Suprapubic skin (tissue), 4 donors: ENCODE data around the gene PRRX1. TPM values are rescaled to one million over a fixed set of nuclear protein-coding genes. Genes with fewer than 3 reads are reported as not detected.

ENCODE experiments used
- DNase-seq, 2 donors: peaks; one replicate each; pipeline ENCODE4 v3.0.0-alpha.2; 2019; ENCODE audit warnings: low spot score in 2 of 2
- H3K27ac ChIP-seq: fragments of 200-600 bp; sonication (generic); one replicate; pipeline ENCODE4 v1.5.1; 2019
- H3K27me3 ChIP-seq: fragments of 200-600 bp; sonication (generic); one replicate; pipeline ENCODE4 v1.5.1; 2019
- H3K36me3 ChIP-seq: fragments of 200-600 bp; sonication (generic); one replicate; pipeline ENCODE4 v1.5.1; 2019
- H3K4me1 ChIP-seq: fragments of 200-600 bp; sonication (generic); one replicate; pipeline ENCODE4 v1.5.1; 2019
- H3K4me3 ChIP-seq: fragments of 200-600 bp; sonication (generic); one replicate; pipeline ENCODE4 v1.5.1; 2019; ENCODE audit warnings: mild to moderate bottlenecking
- H3K9me3 ChIP-seq: fragments of 200-600 bp; sonication (generic); one replicate; pipeline ENCODE4 v1.5.1; 2019
- EP300 ChIP-seq: sonication (generic); formaldehyde crosslinking; IDR thresholded peaks from one replicate; pipeline ENCODE4 v1.6.1; 2017; ENCODE audit warnings: antibody characterized with exemption
- POLR2A ChIP-seq, 2 donors: fragments of 450-650 bp; IDR thresholded peaks; one replicate each; pipeline ENCODE4 v1.6.1; 2017; ENCODE audit warnings: antibody characterized with exemption in 2 of 2, mild to moderate bottlenecking in 2 of 2, moderate library complexity in 2 of 2
- POLR2AphosphoS5 ChIP-seq, 3 donors: sonication (generic); formaldehyde crosslinking; IDR thresholded peaks; one replicate each; pipeline ENCODE4 v1.6.1; 2017; ENCODE audit warnings: antibody characterized with exemption in 3 of 3
- WGBS: methylation state at CpG from one replicate; pipeline ENCODE4 v1.1.5; 2018; 5-methylcytosine and 5-hydroxymethylcytosine counted together
- total RNA-seq, 4 donors: library from RNA; depleted of rRNA; stranded (reverse); fragments of >200 nt; gene quantifications; one replicate each; pipeline ENCODE4 v1.1.0, GENCODE V29; 2016
- TF ChIP-seq, protein P1 (sequence below), 2 donors: fragments of 200-600 bp in 1 of 2; fragments of 450-650 bp in 1 of 2; sonication (generic) in 1 of 2; IDR thresholded peaks; one replicate each; pipeline ENCODE4 v1.5.1; 2016 to 2019; ENCODE audit warnings: antibody characterized with exemption in 2 of 2, mild to moderate bottlenecking in 1 of 2, moderate library complexity in 1 of 2

PRRX1 gene
- total RNA-seq, 4 donors from 2014 or later: 14.7 to 32.5 (median 23.5) TPM

DNA sequence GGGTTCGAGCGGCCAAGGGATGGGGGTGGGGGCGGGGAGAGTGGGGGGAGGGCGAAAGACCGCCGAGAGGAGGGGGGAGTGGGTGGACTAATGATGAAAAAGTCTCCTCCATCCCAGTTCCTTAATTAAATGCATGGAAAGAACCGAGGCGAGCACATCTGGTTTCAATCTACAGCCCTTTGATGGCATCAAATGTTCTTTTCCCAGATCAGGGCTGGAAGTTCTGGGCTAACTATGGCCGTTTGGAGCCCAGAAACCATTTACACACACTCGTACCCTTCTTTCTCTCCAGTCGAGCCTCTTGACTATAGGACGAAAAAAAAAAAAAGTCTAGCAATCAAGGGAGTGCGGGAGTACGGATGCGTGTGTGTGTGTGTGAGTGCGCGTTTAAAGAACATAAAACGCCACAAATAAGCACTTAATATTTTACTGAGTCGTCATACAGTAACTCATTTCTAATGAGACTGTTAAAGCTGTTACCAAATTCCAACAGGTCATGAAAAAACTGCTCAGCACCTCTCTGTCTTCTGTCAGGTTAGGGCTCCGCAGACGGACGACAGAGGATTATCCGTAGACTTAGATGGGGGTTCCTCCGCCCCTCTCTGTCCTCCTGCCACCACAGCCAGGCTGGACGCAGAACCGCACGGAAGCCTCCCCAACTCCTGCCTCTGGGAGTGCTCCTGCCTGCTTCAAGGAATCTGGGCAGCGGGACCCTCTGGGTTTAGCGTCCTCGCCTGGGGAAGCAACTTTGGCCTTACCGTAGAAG lies 2.1 kb upstream of the PRRX1 start:
- H3K4me3 ChIP-seq: peak overlapping the region; percentile 59

DNA sequence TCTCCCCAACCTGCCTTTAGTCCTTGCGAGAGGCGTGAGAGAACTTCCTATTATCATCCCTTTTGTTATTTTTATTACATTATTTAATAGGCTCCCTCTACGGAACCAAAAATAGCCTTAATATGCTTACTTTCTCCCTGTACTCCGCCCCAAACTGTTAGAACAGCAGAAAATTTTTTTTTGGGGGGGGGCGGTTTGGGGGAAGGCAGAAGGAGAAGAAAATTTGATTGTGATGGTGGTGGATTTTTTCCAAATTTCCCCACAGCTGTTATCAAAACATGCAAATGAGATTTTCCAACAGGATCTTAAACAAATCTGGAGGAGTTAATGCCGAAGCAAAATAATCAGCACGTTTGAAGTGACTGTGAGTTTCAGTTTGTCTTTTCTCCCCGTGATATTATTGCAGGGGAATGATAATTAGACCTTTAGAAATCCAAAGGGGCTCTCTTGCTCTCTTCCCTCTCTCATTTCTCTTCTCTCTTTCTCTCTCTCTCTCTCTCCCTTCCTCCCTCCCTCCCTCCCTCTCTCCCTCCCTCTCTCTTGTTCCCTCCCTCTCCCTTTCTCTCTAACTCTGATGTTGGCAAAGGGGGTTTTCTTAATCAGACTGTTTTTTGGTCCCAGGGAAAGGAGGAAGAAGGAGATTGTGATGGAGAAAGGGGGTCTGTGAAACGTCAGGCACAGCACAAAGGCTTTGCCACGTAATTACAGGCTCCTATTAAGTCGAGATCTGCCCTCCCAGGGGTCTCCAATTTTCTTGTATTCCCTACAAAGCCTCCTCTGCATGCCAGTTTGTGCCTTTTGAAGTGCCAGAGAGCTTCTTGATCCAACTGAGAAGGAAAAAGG lies 1.1 kb upstream of the PRRX1 start:
- peaks cover 38% of the 10 kb centered on the region for H3K4me1 ChIP-seq
- peak overlapping the region; percentile 59 for H3K4me3 ChIP-seq
- peaks cover 66% of the 10 kb centered on the region for H3K27me3 ChIP-seq

More for the DNA sequence above, 2.1 kb upstream of the PRRX1 start:
- peaks cover 58% of the 10 kb centered on the region for H3K27me3 ChIP-seq
- peak in 1 of 2 donors; percentile 75 for DNase-seq
- H3K4me1 ChIP-seq: peaks cover 38% of the 10 kb centered on the region
- no peaks in the 10 kb centered on the region for H3K36me3 ChIP-seq
- 3% methylated on average over 31 of the region's 31 CpGs for WGBS
- H3K27ac ChIP-seq: peak overlapping the region; percentile 84
- TF ChIP-seq, protein P1, sequence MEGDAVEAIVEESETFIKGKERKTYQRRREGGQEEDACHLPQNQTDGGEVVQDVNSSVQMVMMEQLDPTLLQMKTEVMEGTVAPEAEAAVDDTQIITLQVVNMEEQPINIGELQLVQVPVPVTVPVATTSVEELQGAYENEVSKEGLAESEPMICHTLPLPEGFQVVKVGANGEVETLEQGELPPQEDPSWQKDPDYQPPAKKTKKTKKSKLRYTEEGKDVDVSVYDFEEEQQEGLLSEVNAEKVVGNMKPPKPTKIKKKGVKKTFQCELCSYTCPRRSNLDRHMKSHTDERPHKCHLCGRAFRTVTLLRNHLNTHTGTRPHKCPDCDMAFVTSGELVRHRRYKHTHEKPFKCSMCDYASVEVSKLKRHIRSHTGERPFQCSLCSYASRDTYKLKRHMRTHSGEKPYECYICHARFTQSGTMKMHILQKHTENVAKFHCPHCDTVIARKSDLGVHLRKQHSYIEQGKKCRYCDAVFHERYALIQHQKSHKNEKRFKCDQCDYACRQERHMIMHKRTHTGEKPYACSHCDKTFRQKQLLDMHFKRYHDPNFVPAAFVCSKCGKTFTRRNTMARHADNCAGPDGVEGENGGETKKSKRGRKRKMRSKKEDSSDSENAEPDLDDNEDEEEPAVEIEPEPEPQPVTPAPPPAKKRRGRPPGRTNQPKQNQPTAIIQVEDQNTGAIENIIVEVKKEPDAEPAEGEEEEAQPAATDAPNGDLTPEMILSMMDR (IDR thresholded peaks at IDR 0.05): no peak
- TF ChIP-seq POLR2AphosphoS5 (IDR thresholded peaks at IDR 0.05) (no peak), EP300 (no peak), POLR2A (IDR thresholded peaks at IDR 0.05) (no peak)
- no peaks in the 10 kb centered on the region for H3K9me3 ChIP-seq

DNA sequence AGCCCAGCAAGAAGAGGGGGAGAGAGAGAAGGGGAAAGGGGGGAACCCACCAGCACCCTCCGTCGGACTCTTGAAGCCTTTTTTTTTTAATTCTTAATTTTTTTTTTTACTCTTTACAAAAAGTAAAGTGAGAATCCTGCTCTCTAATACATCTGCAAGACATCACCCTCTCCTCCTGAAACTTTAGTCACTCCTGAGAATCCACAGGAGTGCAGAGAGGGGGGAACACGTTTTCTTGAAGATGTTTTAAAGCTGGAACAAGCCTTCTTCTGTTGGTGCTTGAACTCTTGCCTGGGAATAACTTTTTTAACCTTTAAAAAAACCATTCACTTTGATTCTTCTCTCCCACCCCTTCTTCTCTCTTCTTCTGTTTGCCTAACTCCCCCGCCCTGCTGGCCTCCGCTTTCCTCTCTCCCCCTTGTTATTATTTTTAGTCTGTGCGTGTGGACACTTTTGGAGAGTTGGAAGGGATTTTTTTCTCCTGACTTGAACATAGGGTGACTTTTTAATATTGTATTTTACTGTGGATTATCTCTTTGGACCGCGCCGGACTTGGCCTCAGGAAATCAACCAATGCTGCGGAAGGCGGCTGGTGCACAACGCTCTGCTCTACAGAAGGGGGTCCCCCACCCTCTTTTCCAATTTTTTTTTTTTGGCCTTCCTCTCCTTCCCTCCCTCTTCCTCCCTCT lies 383 bp upstream of the PRRX1 start:
- H3K27me3 ChIP-seq: peaks cover 66% of the 10 kb centered on the region
- H3K27ac ChIP-seq: peak overlapping the region; percentile 84
- H3K9me3 ChIP-seq: no peaks in the 10 kb centered on the region
- peak overlapping the region; percentile 59 for H3K4me3 ChIP-seq
- TF ChIP-seq POLR2A (IDR thresholded peaks at IDR 0.05) (no peak), EP300 (no peak), POLR2AphosphoS5 (IDR thresholded peaks at IDR 0.05) (no peak)
- TF ChIP-seq, protein P1 (IDR thresholded peaks at IDR 0.05): no peak
- H3K4me1 ChIP-seq: peaks cover 38% of the 10 kb centered on the region
- no peaks in the 10 kb centered on the region for H3K36me3 ChIP-seq
- 9% methylated on average over 12 of the region's 12 CpGs for WGBS
- no peak for DNase-seq

More for the DNA sequence above, 1.1 kb upstream of the PRRX1 start:
- no peak for TF ChIP-seq EP300
- no peak for TF ChIP-seq POLR2AphosphoS5 (IDR thresholded peaks at IDR 0.05)
- TF ChIP-seq POLR2A (IDR thresholded peaks at IDR 0.05): no peak
- TF ChIP-seq, protein P1 (IDR thresholded peaks at IDR 0.05): no peak
- Histone ChIP-seq H3K9me3 (no peaks in the 10 kb centered on the region), H3K27ac (peak overlapping the region; percentile 84), H3K36me3 (no peaks in the 10 kb centered on the region)
- 2% methylated on average over 11 of the region's 11 CpGs for WGBS
- no peak for DNase-seq

DNA sequence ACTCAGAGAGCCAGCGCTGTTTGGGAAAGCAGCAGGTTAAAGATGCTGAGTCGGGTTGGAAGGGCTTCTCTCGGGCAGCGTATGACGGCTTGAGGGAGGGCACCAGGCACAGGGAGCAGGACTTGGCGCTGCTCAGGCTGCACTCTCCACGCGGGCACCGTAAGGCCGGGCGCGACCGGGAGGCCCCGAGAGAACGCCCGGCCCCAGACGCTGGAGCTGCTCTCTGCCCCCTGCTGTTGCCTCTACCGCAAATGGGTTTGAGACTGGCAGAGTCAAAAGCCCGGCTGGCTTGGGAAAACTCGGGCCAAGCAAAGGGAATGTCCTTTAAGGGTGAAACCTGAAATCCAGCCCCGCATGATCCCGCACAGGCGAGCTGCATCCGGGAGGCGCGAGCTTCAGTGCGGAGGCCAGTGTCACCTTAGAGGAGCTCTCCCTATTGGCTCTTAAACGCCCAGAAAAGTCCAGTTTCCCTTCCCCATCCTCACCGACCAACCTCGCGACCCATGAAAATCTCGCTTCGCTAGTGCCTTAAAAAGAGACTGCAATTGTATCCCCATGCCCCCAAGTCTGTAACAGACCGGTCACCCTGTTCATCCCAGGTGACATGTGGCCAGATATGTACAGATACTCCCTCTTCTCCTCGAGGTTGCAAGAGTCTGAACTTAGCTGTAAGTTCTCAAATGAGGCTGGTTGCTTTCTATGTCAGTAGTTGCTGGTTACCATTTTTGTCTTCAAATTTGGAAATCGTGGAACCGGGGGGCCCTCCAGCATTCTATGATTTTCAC lies 1.1 kb downstream of the PRRX1 start:
- WGBS: 62% methylated on average over 9 of the region's 37 CpGs
- Histone ChIP-seq H3K27me3 (peaks cover 68% of the 10 kb centered on the region), H3K4me1 (peaks cover 38% of the 10 kb centered on the region), H3K27ac (peak overlapping the region; percentile 84), H3K9me3 (no peaks in the 10 kb centered on the region), H3K36me3 (no peaks in the 10 kb centered on the region), H3K4me3 (peak overlapping the region; percentile 59)
- TF ChIP-seq EP300 (no peak), POLR2A (IDR thresholded peaks at IDR 0.05) (no peak), POLR2AphosphoS5 (IDR thresholded peaks at IDR 0.05) (no peak)
- TF ChIP-seq, protein P1 (IDR thresholded peaks at IDR 0.05): no peak
- DNase-seq: no peak
